HL-60 (cell line): ENCODE results near the gene MTIF2.

Experiments
- POLR2AphosphoS5 ChIP-seq: IDR thresholded peaks from 2 replicates; pipeline ENCODE4 v1.6.1; 2012; ENCODE audit warnings: low read depth
- TF ChIP-seq, protein P1 (sequence below): IDR thresholded peaks from one replicate; pipeline ENCODE4 v1.5.1; 2011; ENCODE audit warnings: low read length, control low read depth, inconsistent platforms; ENCODE audit not compliant: insufficient read depth
- TF ChIP-seq, protein P2 (sequence below): IDR thresholded peaks from 2 replicates; pipeline ENCODE4 v1.6.1; 2012; ENCODE audit warnings: low read depth; ENCODE audit not compliant: insufficient replicate concordance

DNA sequence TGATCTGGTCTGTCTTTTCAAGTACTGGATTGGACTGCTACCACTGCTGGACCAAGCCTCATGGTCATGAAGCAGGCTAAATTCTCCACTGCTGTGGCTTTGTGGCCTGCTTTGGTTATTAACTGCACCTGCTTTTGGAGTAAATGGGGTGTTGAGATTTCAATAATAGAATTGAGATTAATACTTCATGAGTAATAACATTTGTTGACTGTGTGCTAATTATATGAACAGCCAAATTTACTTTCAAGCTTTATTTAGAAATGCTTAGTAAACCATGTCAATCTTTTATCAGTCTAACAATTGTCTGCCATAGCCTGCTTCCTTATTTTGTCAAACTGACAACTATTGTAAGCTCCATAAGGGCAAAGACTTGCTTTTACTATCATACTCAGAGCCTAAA lies 27.4 kb upstream of the MTIF2 start:
- TF ChIP-seq, protein P1, sequence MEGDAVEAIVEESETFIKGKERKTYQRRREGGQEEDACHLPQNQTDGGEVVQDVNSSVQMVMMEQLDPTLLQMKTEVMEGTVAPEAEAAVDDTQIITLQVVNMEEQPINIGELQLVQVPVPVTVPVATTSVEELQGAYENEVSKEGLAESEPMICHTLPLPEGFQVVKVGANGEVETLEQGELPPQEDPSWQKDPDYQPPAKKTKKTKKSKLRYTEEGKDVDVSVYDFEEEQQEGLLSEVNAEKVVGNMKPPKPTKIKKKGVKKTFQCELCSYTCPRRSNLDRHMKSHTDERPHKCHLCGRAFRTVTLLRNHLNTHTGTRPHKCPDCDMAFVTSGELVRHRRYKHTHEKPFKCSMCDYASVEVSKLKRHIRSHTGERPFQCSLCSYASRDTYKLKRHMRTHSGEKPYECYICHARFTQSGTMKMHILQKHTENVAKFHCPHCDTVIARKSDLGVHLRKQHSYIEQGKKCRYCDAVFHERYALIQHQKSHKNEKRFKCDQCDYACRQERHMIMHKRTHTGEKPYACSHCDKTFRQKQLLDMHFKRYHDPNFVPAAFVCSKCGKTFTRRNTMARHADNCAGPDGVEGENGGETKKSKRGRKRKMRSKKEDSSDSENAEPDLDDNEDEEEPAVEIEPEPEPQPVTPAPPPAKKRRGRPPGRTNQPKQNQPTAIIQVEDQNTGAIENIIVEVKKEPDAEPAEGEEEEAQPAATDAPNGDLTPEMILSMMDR = no peak
- TF ChIP-seq, protein P2, sequence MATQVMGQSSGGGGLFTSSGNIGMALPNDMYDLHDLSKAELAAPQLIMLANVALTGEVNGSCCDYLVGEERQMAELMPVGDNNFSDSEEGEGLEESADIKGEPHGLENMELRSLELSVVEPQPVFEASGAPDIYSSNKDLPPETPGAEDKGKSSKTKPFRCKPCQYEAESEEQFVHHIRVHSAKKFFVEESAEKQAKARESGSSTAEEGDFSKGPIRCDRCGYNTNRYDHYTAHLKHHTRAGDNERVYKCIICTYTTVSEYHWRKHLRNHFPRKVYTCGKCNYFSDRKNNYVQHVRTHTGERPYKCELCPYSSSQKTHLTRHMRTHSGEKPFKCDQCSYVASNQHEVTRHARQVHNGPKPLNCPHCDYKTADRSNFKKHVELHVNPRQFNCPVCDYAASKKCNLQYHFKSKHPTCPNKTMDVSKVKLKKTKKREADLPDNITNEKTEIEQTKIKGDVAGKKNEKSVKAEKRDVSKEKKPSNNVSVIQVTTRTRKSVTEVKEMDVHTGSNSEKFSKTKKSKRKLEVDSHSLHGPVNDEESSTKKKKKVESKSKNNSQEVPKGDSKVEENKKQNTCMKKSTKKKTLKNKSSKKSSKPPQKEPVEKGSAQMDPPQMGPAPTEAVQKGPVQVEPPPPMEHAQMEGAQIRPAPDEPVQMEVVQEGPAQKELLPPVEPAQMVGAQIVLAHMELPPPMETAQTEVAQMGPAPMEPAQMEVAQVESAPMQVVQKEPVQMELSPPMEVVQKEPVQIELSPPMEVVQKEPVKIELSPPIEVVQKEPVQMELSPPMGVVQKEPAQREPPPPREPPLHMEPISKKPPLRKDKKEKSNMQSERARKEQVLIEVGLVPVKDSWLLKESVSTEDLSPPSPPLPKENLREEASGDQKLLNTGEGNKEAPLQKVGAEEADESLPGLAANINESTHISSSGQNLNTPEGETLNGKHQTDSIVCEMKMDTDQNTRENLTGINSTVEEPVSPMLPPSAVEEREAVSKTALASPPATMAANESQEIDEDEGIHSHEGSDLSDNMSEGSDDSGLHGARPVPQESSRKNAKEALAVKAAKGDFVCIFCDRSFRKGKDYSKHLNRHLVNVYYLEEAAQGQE = no peak
- TF ChIP-seq POLR2AphosphoS5 = no peak
